Memory B cell (primary cell): ENCODE results near the gene ITPRIPL2.

Source experiments
- ATAC-seq: fragments of 150-1000 bp; cut with Tn5 transposase; 2 replicates; pipeline ENCODE4 v1.10.0; 2021; ENCODE audit warnings: low read depth, mild to moderate bottlenecking, moderate library complexity
- DNase-seq, 2 donors: peaks; one replicate each; pipeline ENCODE4 v3.0.0; 2022; ENCODE audit warnings: low spot score in 2 of 2
- H3K27ac Mint-ChIP-seq: one replicate; pipeline ENCODE4 v1.8.0; 2022; ENCODE audit warnings: mild to moderate bottlenecking, moderate library complexity, mixed read lengths
- H3K27me3 Mint-ChIP-seq: one replicate; pipeline ENCODE4 v1.8.0; 2022; ENCODE audit warnings: mixed read lengths
- H3K36me3 Mint-ChIP-seq: one replicate; pipeline ENCODE4 v1.8.0; 2022; ENCODE audit warnings: mild to moderate bottlenecking, mixed read lengths
- H3K4me1 Mint-ChIP-seq: one replicate; pipeline ENCODE4 v1.8.0; 2022; ENCODE audit warnings: mixed read lengths
- H3K4me3 Mint-ChIP-seq: one replicate; pipeline ENCODE4 v1.8.0; 2022; ENCODE audit warnings: mild to moderate bottlenecking, moderate library complexity, mixed read lengths
- H3K9me3 Mint-ChIP-seq: one replicate; pipeline ENCODE4 v1.8.0; 2022; ENCODE audit warnings: mixed read lengths

Gene ITPRIPL2

GRCh38 chr16:19086322-19087199 is 27.2 kb upstream of the ITPRIPL2 start:
- peak overlapping the region; percentile 57 for H3K4me3 Mint-ChIP-seq
- H3K27me3 Mint-ChIP-seq, result peaks cover 4% of the 10 kb centered on the region
- H3K4me1 Mint-ChIP-seq, result no peaks in the 10 kb centered on the region
- ATAC-seq (peak; percentile 97), DNase-seq (peak; percentile 86 to 90)
- peaks cover 6% of the 10 kb centered on the region for H3K36me3 Mint-ChIP-seq
- no peak overlapping the region for H3K27ac Mint-ChIP-seq
- peaks cover 1% of the 10 kb centered on the region for H3K9me3 Mint-ChIP-seq

- no peaks in the 10 kb centered on the region for H3K4me1 Mint-ChIP-seq
- H3K36me3 Mint-ChIP-seq, result peaks cover 1% of the 10 kb centered on the region
- H3K9me3 Mint-ChIP-seq, result peaks cover 9% of the 10 kb centered on the region
- peaks cover 4% of the 10 kb centered on the region for H3K27me3 Mint-ChIP-seq
- DNase-seq (no peak), ATAC-seq (no peak)
- no peak overlapping the region for H3K4me3 Mint-ChIP-seq
- no peak overlapping the region for H3K27ac Mint-ChIP-seq
These were observed 25.3 kb upstream of the ITPRIPL2 start for GRCh38 chr16:19088341-19088916.

DNA sequence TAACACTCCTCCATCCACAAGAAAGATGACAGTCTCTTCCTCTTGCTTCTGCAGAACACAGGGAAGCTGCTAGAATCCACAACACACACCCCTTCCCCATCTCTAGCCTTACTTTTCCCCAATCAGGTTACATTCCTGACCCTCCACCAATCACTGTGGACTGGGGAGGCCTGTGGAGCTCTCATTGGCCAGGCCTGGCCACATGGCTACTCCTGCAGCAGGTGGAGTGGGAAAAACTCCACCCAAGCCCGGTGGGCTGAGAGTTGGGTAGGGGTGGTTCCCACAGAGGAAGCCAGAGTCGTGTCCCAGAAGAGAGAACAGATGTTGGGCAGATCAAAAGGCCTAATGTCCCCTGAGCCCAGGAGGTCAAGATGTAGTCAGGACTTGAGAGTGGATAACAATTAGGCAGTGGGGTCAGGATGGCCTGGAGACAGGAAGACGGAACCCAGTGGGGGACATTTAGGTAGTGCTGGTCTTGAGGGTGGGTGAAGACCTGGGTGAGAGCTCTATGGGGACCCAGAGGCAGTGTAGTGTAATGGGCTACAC is 24.3 kb upstream of the ITPRIPL2 start:
- Mint-ChIP-seq H3K36me3 (peaks cover 1% of the 10 kb centered on the region), H3K27me3 (peaks cover 4% of the 10 kb centered on the region), H3K4me3 (no peak overlapping the region), H3K27ac (no peak overlapping the region), H3K4me1 (no peaks in the 10 kb centered on the region), H3K9me3 (peaks cover 9% of the 10 kb centered on the region)
- ATAC-seq (no peak), DNase-seq (no peak)

DNA sequence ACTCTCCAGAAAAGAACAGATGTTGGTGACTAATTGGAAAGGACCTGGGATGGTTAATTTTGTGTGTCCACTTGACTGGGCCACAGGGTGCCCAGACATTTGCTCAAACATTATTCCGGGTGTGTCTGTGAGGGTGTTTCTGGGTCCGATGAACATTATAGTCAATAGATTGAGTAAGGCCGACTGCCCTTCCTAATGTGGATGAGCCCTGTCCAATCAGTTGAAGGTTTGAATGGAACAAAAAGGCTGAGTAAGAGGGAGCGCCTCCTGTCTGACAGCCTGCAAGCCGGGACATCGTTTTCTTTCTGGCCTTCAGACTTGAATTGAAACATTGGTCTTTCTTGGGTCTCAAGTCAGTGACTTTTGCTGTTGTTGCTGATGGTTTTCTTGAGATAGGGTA is 22.8 kb upstream of the ITPRIPL2 start:
- H3K9me3 Mint-ChIP-seq, result peaks cover 11% of the 10 kb centered on the region
- no peak for ATAC-seq
- no peak overlapping the region for H3K27ac Mint-ChIP-seq
- no peak overlapping the region for H3K4me3 Mint-ChIP-seq
- H3K36me3 Mint-ChIP-seq, result peaks cover 1% of the 10 kb centered on the region
- no peak for DNase-seq
- peaks cover 4% of the 10 kb centered on the region for H3K4me1 Mint-ChIP-seq
- H3K27me3 Mint-ChIP-seq, result no peaks in the 10 kb centered on the region

DNA sequence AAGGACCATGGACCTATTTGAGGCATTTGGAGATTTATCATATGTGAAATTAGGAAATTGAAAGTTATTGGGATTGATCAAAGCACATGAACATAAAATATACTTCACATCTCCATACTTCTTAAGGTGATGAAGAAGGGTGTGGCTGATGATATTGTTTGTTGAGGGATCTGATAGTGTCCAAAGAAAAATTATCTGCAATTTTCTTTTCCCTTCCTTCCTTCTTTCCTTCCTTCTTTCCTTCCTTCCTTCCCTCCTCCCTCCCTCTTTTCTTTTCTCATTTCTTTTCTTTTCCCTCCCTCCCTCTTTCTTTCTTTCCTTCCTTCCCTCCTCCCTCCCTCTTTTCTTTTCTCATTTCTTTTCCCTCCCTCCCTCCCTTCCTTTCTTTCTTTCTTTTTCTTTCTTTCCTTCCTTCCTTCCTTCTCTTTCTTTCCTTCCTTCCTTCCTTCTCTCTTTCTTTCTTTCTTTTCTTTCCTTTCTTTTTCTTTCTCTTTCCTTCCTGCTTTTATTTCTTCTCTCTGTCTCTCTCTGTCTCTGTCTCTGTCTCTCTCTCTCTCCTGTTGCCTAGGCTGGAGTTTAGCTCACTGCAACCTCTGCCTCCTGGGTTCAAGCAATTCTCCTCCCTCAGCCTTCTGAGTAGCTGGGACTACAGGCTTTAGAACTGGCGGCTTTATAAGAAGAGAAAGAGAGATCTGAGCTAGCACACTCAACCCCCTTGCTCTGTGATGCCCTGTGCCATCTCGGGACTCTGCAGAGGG is 20.9 kb upstream of the ITPRIPL2 start:
- ATAC-seq (no peak), DNase-seq (no peak)
- peaks cover 3% of the 10 kb centered on the region for H3K36me3 Mint-ChIP-seq
- H3K27me3 Mint-ChIP-seq, result no peaks in the 10 kb centered on the region
- H3K4me1 Mint-ChIP-seq, result peaks cover 4% of the 10 kb centered on the region
- no peak overlapping the region for H3K4me3 Mint-ChIP-seq
- H3K27ac Mint-ChIP-seq, result peak overlapping the region; percentile 41
- H3K9me3 Mint-ChIP-seq, result peaks cover 12% of the 10 kb centered on the region

DNA sequence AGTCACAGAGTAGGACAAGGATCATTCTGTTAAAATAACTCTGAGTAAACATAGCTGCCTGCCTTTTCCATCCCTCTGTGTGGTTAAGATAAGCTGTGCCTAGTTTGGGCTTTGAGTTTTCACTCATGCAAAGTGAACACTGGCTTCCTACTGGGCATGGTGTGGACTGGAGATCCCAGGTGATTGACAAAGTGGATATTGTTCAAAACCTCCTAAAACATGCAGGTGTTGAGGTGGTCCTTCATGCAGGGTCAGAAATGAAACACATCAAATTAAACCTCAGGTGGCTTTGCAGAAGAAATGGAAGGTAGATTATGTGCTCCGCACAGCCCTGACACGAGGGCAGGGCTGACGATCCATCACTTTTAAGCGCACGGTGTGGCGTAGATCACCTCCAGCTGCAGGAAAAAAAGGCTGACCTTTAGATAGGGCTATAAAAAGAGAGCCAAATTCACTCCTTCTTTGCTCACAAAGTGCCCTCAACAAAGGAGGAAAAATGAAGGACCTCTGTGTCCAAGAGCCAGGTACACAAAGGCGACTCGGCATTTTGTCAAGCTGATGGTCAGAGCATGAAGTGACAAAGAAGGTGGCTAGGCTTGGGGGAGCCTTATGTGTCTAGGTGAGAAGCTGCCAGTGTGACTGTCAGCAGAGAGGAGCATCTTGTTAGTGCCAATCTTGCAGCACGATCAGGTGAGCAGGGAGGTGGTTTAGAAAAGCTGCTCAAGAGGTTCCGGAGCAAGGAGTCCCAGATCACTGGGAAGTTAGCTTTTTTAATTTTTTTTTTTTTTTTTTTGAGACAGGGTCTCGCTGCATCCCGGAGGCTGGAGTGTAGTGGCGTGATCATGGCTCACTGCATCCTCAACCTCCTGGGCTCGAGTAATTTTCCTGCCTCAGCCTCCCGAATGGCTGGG is 19.9 kb upstream of the ITPRIPL2 start:
- Mint-ChIP-seq H3K27ac (no peak overlapping the region), H3K4me3 (no peak overlapping the region), H3K9me3 (peaks cover 16% of the 10 kb centered on the region), H3K4me1 (peaks cover 4% of the 10 kb centered on the region), H3K36me3 (peaks cover 5% of the 10 kb centered on the region), H3K27me3 (no peaks in the 10 kb centered on the region)
- no peak for ATAC-seq
- no peak for DNase-seq

GRCh38 chr16:19094542-19095365 is 19.0 kb upstream of the ITPRIPL2 start:
- peak; percentile 88 for ATAC-seq
- Mint-ChIP-seq H3K4me3 (peak overlapping the region; percentile 55), H3K27me3 (no peaks in the 10 kb centered on the region), H3K9me3 (peaks cover 16% of the 10 kb centered on the region), H3K36me3 (peaks cover 5% of the 10 kb centered on the region), H3K27ac (peak overlapping the region; percentile 59), H3K4me1 (peaks cover 4% of the 10 kb centered on the region)
- no peak for DNase-seq

GRCh38 chr16:19095654-19096053 is 18.1 kb upstream of the ITPRIPL2 start:
- ATAC-seq (peak; percentile 31), DNase-seq (no peak)
- Mint-ChIP-seq H3K9me3 (peaks cover 16% of the 10 kb centered on the region), H3K27me3 (no peaks in the 10 kb centered on the region), H3K36me3 (peaks cover 5% of the 10 kb centered on the region), H3K4me3 (no peak overlapping the region), H3K4me1 (peaks cover 4% of the 10 kb centered on the region), H3K27ac (no peak overlapping the region)

- Mint-ChIP-seq H3K27ac (no peak overlapping the region), H3K4me3 (no peak overlapping the region), H3K27me3 (no peaks in the 10 kb centered on the region), H3K9me3 (peaks cover 7% of the 10 kb centered on the region), H3K36me3 (peaks cover 3% of the 10 kb centered on the region), H3K4me1 (peaks cover 4% of the 10 kb centered on the region)
- DNase-seq, result no peak
- no peak for ATAC-seq
These were observed 15.6 kb upstream of the ITPRIPL2 start for GRCh38 chr16:19098173-19098572.

- ATAC-seq, result no peak
- Mint-ChIP-seq H3K36me3 (peaks cover 3% of the 10 kb centered on the region), H3K4me1 (no peaks in the 10 kb centered on the region), H3K4me3 (no peak overlapping the region), H3K27ac (no peak overlapping the region), H3K27me3 (no peaks in the 10 kb centered on the region), H3K9me3 (peaks cover 5% of the 10 kb centered on the region)
- no peak for DNase-seq
These were observed 11.4 kb upstream of the ITPRIPL2 start for GRCh38 chr16:19102187-19102872.

DNA sequence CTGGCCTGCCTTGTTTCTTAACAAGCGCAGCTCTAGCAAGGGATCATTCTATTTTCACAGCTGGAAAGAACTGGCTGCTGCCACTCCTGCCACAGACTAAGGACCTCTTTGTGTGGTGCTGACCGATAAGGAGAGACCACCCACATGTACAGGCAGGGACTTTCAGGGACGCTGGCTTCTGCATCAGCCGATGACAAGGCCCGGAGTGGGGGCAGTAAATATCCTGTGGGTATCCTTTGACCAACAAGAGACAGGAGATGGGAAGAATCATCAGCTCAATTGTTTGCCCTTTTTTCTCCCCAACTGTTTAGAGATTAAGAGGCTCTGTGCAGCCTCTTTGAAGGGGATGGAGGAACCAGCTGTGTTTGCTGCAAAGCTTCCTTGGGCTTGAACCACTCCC is 9.2 kb upstream of the ITPRIPL2 start:
- no peaks in the 10 kb centered on the region for H3K4me1 Mint-ChIP-seq
- H3K27me3 Mint-ChIP-seq, result no peaks in the 10 kb centered on the region
- DNase-seq (no peak), ATAC-seq (no peak)
- no peak overlapping the region for H3K4me3 Mint-ChIP-seq
- H3K9me3 Mint-ChIP-seq, result no peaks in the 10 kb centered on the region
- H3K27ac Mint-ChIP-seq, result no peak overlapping the region
- H3K36me3 Mint-ChIP-seq, result no peaks in the 10 kb centered on the region

DNA sequence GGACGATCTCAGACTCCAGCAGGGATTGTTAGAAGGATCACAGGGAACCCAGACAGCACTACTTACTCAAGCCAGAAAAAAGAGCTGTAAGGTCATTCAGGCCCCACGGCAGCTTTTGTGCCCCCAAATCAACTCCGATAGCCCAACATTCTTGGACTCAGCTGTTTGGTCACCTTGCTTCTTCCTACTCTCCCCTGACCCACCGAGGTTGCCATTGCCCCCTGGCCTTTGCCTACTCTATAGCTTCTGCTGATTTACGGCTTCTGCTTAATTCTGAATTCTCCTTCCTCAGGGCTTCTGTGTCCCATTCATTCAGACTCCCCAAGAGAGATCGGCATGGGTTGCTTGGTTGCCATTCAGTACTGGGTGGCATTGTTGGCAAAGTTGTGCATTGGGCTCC is 8.6 kb upstream of the ITPRIPL2 start:
- Mint-ChIP-seq H3K4me3 (no peak overlapping the region), H3K9me3 (no peaks in the 10 kb centered on the region), H3K4me1 (no peaks in the 10 kb centered on the region), H3K36me3 (no peaks in the 10 kb centered on the region), H3K27me3 (no peaks in the 10 kb centered on the region), H3K27ac (no peak overlapping the region)
- ATAC-seq (no peak), DNase-seq (no peak)
